Neural progenitor cell (in vitro differentiated cells): ENCODE measurements around the gene PPP1R37. TPM values are rescaled to one million over a fixed set of nuclear protein-coding genes. Genes with fewer than 3 reads are reported as not detected.
A peak's percentile ranks its signal among the peaks of the same experiment; 100 is the strongest.

Experiments
- DNase-seq: peaks from one replicate; pipeline ENCODE4 v3.0.0-alpha.2; 2016; ENCODE audit warnings: low spot score
- H2AFZ ChIP-seq: fragments of 200-600 bp; sonication (generic); replicated peaks from 2 replicates; pipeline ENCODE4 v1.6.1; 2016; ENCODE audit warnings: antibody characterized with exemption
- H3F3A ChIP-seq: fragments of 200-600 bp; sonication (generic); 2 replicates; pipeline ENCODE4 v1.6.1; 2016; ENCODE audit warnings: antibody characterized with exemption, low read depth
- H3K27ac ChIP-seq: fragments of 200-600 bp; sonication (generic); 2 replicates; pipeline ENCODE4 v1.5.1; 2016; ENCODE audit warnings: mild to moderate bottlenecking
- H3K27me3 ChIP-seq: fragments of 200-600 bp; sonication (generic); 2 replicates; pipeline ENCODE4 v1.6.1; 2016; ENCODE audit warnings: mild to moderate bottlenecking, moderate library complexity
- H3K36me3 ChIP-seq: fragments of 200-600 bp; sonication (generic); 2 replicates; pipeline ENCODE4 v1.5.1; 2016
- H3K4me1 ChIP-seq: fragments of 200-600 bp; sonication (generic); 2 replicates; pipeline ENCODE4 v1.6.1; 2016; ENCODE audit warnings: mixed run types
- H3K4me2 ChIP-seq: fragments of 200-600 bp; sonication (generic); 2 replicates; pipeline ENCODE4 v1.6.1; 2016
- H3K4me3 ChIP-seq: fragments of 200-600 bp; sonication (generic); 2 replicates; pipeline ENCODE4 v1.5.1; 2016
- H3K79me2 ChIP-seq: fragments of 200-600 bp; sonication (generic); 2 replicates; pipeline ENCODE4 v1.6.1; 2016; ENCODE audit warnings: low read depth
- H3K9ac ChIP-seq: fragments of 200-600 bp; sonication (generic); 2 replicates; pipeline ENCODE4 v1.6.1; 2016
- H3K9me3 ChIP-seq: fragments of 200-600 bp; sonication (generic); 2 replicates; pipeline ENCODE4 v1.5.1; 2016; ENCODE audit warnings: low read depth
- H4K20me1 ChIP-seq: fragments of 200-600 bp; sonication (generic); 2 replicates; pipeline ENCODE4 v1.6.1; 2016; ENCODE audit warnings: low read depth
- H3K27ac Mint-ChIP-seq: 3 replicates; pipeline ENCODE4 v1.8.0; 2021; ENCODE audit warnings: mixed read lengths
- H3K27me3 Mint-ChIP-seq: 2 replicates; pipeline ENCODE4 v1.8.0; 2022; ENCODE audit warnings: low read depth, mild to moderate bottlenecking, inconsistent platforms, moderate library complexity, mixed read lengths; ENCODE audit not compliant: insufficient read depth
- H3K36me3 Mint-ChIP-seq: 3 replicates; pipeline ENCODE4 v1.8.0; 2021; ENCODE audit warnings: mixed read lengths
- H3K4me1 Mint-ChIP-seq: 3 replicates; pipeline ENCODE4 v1.8.0; 2021; ENCODE audit warnings: mixed read lengths
- H3K4me3 Mint-ChIP-seq: 3 replicates; pipeline ENCODE4 v1.8.0; 2021; ENCODE audit warnings: mild to moderate bottlenecking, moderate library complexity, mixed read lengths
- H3K9me3 Mint-ChIP-seq: 3 replicates; pipeline ENCODE4 v1.8.0; 2020; ENCODE audit warnings: mixed read lengths
- CTCF ChIP-seq: fragments of 200-600 bp; sonication (generic); IDR thresholded peaks from 2 replicates; pipeline ENCODE4 v1.5.1; 2017; ENCODE audit warnings: antibody characterized with exemption, mild to moderate bottlenecking
- EZH2 ChIP-seq: fragments of 200-600 bp; sonication (generic); IDR thresholded peaks from 2 replicates; pipeline ENCODE4 v1.6.1; 2017; ENCODE audit warnings: antibody characterized with exemption, mild to moderate bottlenecking, moderate library complexity
- EZH2phosphoT487 ChIP-seq: fragments of 200-600 bp; sonication (generic); IDR thresholded peaks from 2 replicates; pipeline ENCODE4 v1.6.1; 2017; ENCODE audit warnings: antibody characterized with exemption
- total RNA-seq: library from RNA; depleted of rRNA; stranded (reverse); fragments of >200 nt; gene quantifications from 2 replicates; pipeline ENCODE4 v1.2.3, GENCODE V29; 2015; ENCODE audit warnings: low replicate concordance

Gene PPP1R37
- total RNA-seq, 1 donor from 2014 or later: 8.1 TPM

- Histone ChIP-seq H2AFZ (no peak overlapping the region), H3K4me2 (no peak overlapping the region), H4K20me1 (no peaks in the 10 kb centered on the region), H3K27me3 (no peaks in the 10 kb centered on the region), H3K36me3 (no peaks in the 10 kb centered on the region), H3K79me2 (no peaks in the 10 kb centered on the region), H3K9me3 (no peaks in the 10 kb centered on the region), H3K4me1 (no peaks in the 10 kb centered on the region), H3F3A (no peaks in the 10 kb centered on the region), H3K27ac (no peak overlapping the region), H3K4me3 (no peak overlapping the region), H3K9ac (no peak overlapping the region)
- Mint-ChIP-seq H3K27ac (peak overlapping the region; percentile 16), H3K27me3 (peaks cover 2% of the 10 kb centered on the region), H3K9me3 (peaks cover 4% of the 10 kb centered on the region), H3K36me3 (no peaks in the 10 kb centered on the region), H3K4me3 (no peak overlapping the region), H3K4me1 (no peaks in the 10 kb centered on the region)
- no peak for TF ChIP-seq CTCF
- no peak for TF ChIP-seq EZH2
- TF ChIP-seq EZH2phosphoT487: no peak
- no peak for DNase-seq
Measured at GRCh38 chr19:45186509-45187334, 93.7 kb downstream of the PPP1R37 start.

- Mint-ChIP-seq H3K27me3 (peaks cover 2% of the 10 kb centered on the region), H3K9me3 (peaks cover 4% of the 10 kb centered on the region), H3K27ac (no peak overlapping the region), H3K4me3 (no peak overlapping the region), H3K4me1 (no peaks in the 10 kb centered on the region), H3K36me3 (no peaks in the 10 kb centered on the region)
- Histone ChIP-seq H3K79me2 (no peaks in the 10 kb centered on the region), H3K4me3 (no peak overlapping the region), H4K20me1 (no peaks in the 10 kb centered on the region), H3K9me3 (no peaks in the 10 kb centered on the region), H2AFZ (peak overlapping the region; percentile 55), H3K36me3 (no peaks in the 10 kb centered on the region), H3K9ac (no peak overlapping the region), H3F3A (peaks cover 2% of the 10 kb centered on the region), H3K27me3 (no peaks in the 10 kb centered on the region), H3K4me2 (no peak overlapping the region), H3K4me1 (no peaks in the 10 kb centered on the region), H3K27ac (no peak overlapping the region)
- TF ChIP-seq CTCF (peak; percentile 72), EZH2 (no peak), EZH2phosphoT487 (no peak)
- DNase-seq: peak; percentile 77
Measured at GRCh38 chr19:45187421-45188100, 94.6 kb downstream of the PPP1R37 start.

GRCh38 chr19:45189971-45190370 lies 97.0 kb downstream of the PPP1R37 start:
- Mint-ChIP-seq H3K4me1 (peaks cover 3% of the 10 kb centered on the region), H3K27me3 (peaks cover 2% of the 10 kb centered on the region), H3K27ac (no peak overlapping the region), H3K4me3 (no peak overlapping the region), H3K9me3 (peaks cover 4% of the 10 kb centered on the region), H3K36me3 (no peaks in the 10 kb centered on the region)
- Histone ChIP-seq H3K27me3 (no peaks in the 10 kb centered on the region), H3K9ac (no peak overlapping the region), H3K4me2 (no peak overlapping the region), H3K36me3 (no peaks in the 10 kb centered on the region), H3K4me3 (no peak overlapping the region), H3F3A (peaks cover 3% of the 10 kb centered on the region), H3K4me1 (no peaks in the 10 kb centered on the region), H3K79me2 (no peaks in the 10 kb centered on the region), H3K9me3 (no peaks in the 10 kb centered on the region), H2AFZ (no peak overlapping the region), H4K20me1 (no peaks in the 10 kb centered on the region), H3K27ac (no peak overlapping the region)
- TF ChIP-seq EZH2phosphoT487 (no peak), EZH2 (no peak), CTCF (no peak)
- no peak for DNase-seq
